SK-N-SH treated with all-trans-retinoic acid at 6 μM for 48 hours (cell line): ENCODE measurements around the gene SF3A1.

Experiments
- BACH2 ChIP-seq: fragments of 250-450 bp; sonication (Bioruptor Pico); IDR thresholded peaks from 2 replicates; pipeline ENCODE4 v1.9.0; 2021; ENCODE audit warnings: mild to moderate bottlenecking, borderline replicate concordance
- CREB5 ChIP-seq: fragments of 250-450 bp; sonication (Bioruptor Pico); IDR thresholded peaks from 2 replicates; pipeline ENCODE4 v1.5.1; 2020; ENCODE audit warnings: low read depth, mild to moderate bottlenecking, moderate library complexity
- GLIS3 ChIP-seq: fragments of 250-450 bp; sonication (Bioruptor Pico); IDR thresholded peaks from 2 replicates; pipeline ENCODE4 v1.5.0; 2020; ENCODE audit warnings: mild to moderate bottlenecking, moderate library complexity
- OSR1 ChIP-seq: fragments of 250-450 bp; sonication (Bioruptor Pico); IDR thresholded peaks from 2 replicates; pipeline ENCODE4 v1.8.0; 2022; ENCODE audit warnings: moderate library complexity, mild to moderate bottlenecking, inconsistent platforms
- PATZ1 ChIP-seq: fragments of 250-450 bp; sonication (Bioruptor Pico); IDR thresholded peaks from 2 replicates; pipeline ENCODE4 v1.8.0; 2020; ENCODE audit warnings: mild to moderate bottlenecking, moderate library complexity, borderline replicate concordance
- SNAI2 ChIP-seq: fragments of 250-450 bp; sonication (Bioruptor Pico); IDR thresholded peaks from 2 replicates; pipeline ENCODE4 v1.5.0; 2020; ENCODE audit warnings: mild to moderate bottlenecking, moderate library complexity
- TCF4 ChIP-seq: fragments of 250-450 bp; sonication (Bioruptor Pico); IDR thresholded peaks from 2 replicates; pipeline ENCODE4 v1.8.0; 2021; ENCODE audit warnings: mild to moderate bottlenecking, moderate library complexity, borderline replicate concordance
- TOX ChIP-seq: fragments of 250-450 bp; sonication (Bioruptor Pico); IDR thresholded peaks from 2 replicates; pipeline ENCODE4 v1.8.0; 2021; ENCODE audit warnings: mild to moderate bottlenecking, moderate library complexity, borderline replicate concordance
- ZC3H10 ChIP-seq: fragments of 250-450 bp; sonication (Bioruptor Pico); IDR thresholded peaks from 2 replicates; pipeline ENCODE4 v1.5.1; 2021; ENCODE audit warnings: mild to moderate bottlenecking, moderate library complexity
- ZFP30 ChIP-seq: fragments of 450-650 bp; formaldehyde crosslinking; IDR thresholded peaks from 2 replicates; pipeline ENCODE4 v1.5.0; 2022; ENCODE audit warnings: mild to moderate bottlenecking, moderate library complexity
- ZNF70 ChIP-seq: fragments of 450-650 bp; formaldehyde crosslinking; IDR thresholded peaks from 2 replicates; pipeline ENCODE4 v1.5.0; 2020; ENCODE audit warnings: mild to moderate bottlenecking, moderate library complexity
- ZNF8 ChIP-seq: fragments of 450-650 bp; formaldehyde crosslinking; IDR thresholded peaks from 2 replicates; pipeline ENCODE4 v1.5.0; 2020; ENCODE audit warnings: mild to moderate bottlenecking, moderate library complexity

GRCh38 chr22:30402028-30402765 is 45.5 kb upstream of the SF3A1 start:
- TF ChIP-seq ZFP30 (CRISPR knock-in tag) (no peak), TOX (CRISPR knock-in tag) (no peak), TCF4 (no peak), CREB5 (CRISPR knock-in tag) (no peak), BACH2 (CRISPR knock-in tag) (no peak), PATZ1 (CRISPR knock-in tag) (no peak), ZNF8 (CRISPR knock-in tag) (no peak), SNAI2 (CRISPR knock-in tag) (no peak), ZNF70 (CRISPR knock-in tag) (no peak), ZC3H10 (CRISPR knock-in tag) (no peak), OSR1 (no peak), GLIS3 (no peak)
